GM12891 (cell line): Measurements from ENCODE around the gene RABIF.

ENCODE experiments used
- POLR2A ChIP-seq: IDR thresholded peaks from 2 replicates; pipeline ENCODE4 v1.6.1; 2011; ENCODE audit warnings: low read depth, low read length, control low read depth
- POLR2AphosphoS5 ChIP-seq: IDR thresholded peaks from 2 replicates; pipeline ENCODE4 v1.6.1; 2011; ENCODE audit warnings: low read depth, low read length, control low read depth
- POU2F2 ChIP-seq: IDR thresholded peaks from 2 replicates; pipeline ENCODE4 v1.6.1; 2011; ENCODE audit warnings: low read depth, mild to moderate bottlenecking, control low read depth, low read length, moderate library complexity
- SPI1 ChIP-seq: IDR thresholded peaks from 2 replicates; pipeline ENCODE4 v1.6.1; 2011; ENCODE audit warnings: low read depth, low read length, control low read depth
- TAF1 ChIP-seq: IDR thresholded peaks from 2 replicates; pipeline ENCODE4 v1.6.1; 2011; ENCODE audit warnings: low read depth, low read length, control low read depth

- TF ChIP-seq POLR2AphosphoS5 (peak; percentile 85), POLR2A (peak; percentile 87), TAF1 (peak; percentile 71), POU2F2 (peak; percentile 56), SPI1 (no peak)
Observed at GRCh38 chr1:202926581-202927491, 37.9 kb upstream of the RABIF start, which contains the start of gene KLHL12.
